Panc1 (cell line): ENCODE measurements around the gene PHRF1. TPM values are rescaled to one million over a fixed set of nuclear protein-coding genes. Genes with fewer than 3 reads are reported as not detected.

Experiments
- ATAC-seq: fragments of 200-7000 bp; cut with Tn5 transposase; 2 replicates; pipeline ENCODE4 v1.9.1; 2020; ENCODE audit warnings: mild to moderate bottlenecking, moderate library complexity
- BruUV-seq: library from RNA; stranded (reverse); fragments of 400-500 nt; replicated peaks from 2 replicates; lab custom pipeline; 2021; lab: Mats Ljungman, UMichigan
- CTCF ChIA-PET: fragments of 300-600 bp; sonication (Branson Sonifier 250); formaldehyde crosslinking; loops from one replicate; lab custom pipeline; 2022; ENCODE audit warnings: antibody characterized with exemption; lab: Charles Lee
- POLR2A ChIA-PET: fragments of 300-600 bp; sonication (Branson Sonifier 250); formaldehyde crosslinking; loops from one replicate; lab custom pipeline; 2022; ENCODE audit warnings: antibody characterized with exemption; lab: Charles Lee
- DNase-seq: peaks from one replicate; pipeline ENCODE4 v3.0.0-alpha.2; 2010; ENCODE audit warnings: low read depth, low spot score
- H3K27ac ChIP-seq: 2 replicates; pipeline ENCODE4 v1.5.1; 2011; ENCODE audit warnings: mild to moderate bottlenecking, low read length, inconsistent platforms
- H3K27me3 ChIP-seq: fragments of 200-500 bp; sonication (Bioruptor generic); 2 replicates; pipeline ENCODE4 v1.6.0; 2014; ENCODE audit warnings: low read length, inconsistent platforms; ENCODE audit not compliant: control insufficient read depth, insufficient read depth
- H3K36me3 ChIP-seq: fragments of 200-500 bp; sonication (Bioruptor generic); 2 replicates; pipeline ENCODE4 v1.5.1; 2014; ENCODE audit warnings: inconsistent platforms, mild to moderate bottlenecking, low read length, moderate library complexity; ENCODE audit not compliant: control insufficient read depth, insufficient read depth
- H3K4me1 ChIP-seq: 2 replicates; pipeline ENCODE4 v1.5.1; 2011; ENCODE audit warnings: inconsistent platforms, mild to moderate bottlenecking, low read length, moderate library complexity; ENCODE audit not compliant: control insufficient read depth, insufficient read depth
- H3K4me3 ChIP-seq, 2 experiments: 2 replicates each; pipeline ENCODE4 v1.5.1; 2011 to 2012; ENCODE audit warnings: low read depth in 2 of 2, low read length in 2 of 2, mild to moderate bottlenecking in 2 of 2, inconsistent platforms in 1 of 2, moderate library complexity in 1 of 2
- H3K9me3 ChIP-seq: fragments of 200-500 bp; sonication (Bioruptor generic); 2 replicates; pipeline ENCODE4 v1.5.1; 2014; ENCODE audit warnings: low read depth, mild to moderate bottlenecking, inconsistent platforms, low read length, moderate library complexity; ENCODE audit not compliant: control insufficient read depth, insufficient read depth
- POLR2AphosphoS5 ChIP-seq: IDR thresholded peaks from 2 replicates; pipeline ENCODE4 v1.6.1; 2012; ENCODE audit warnings: mild to moderate bottlenecking, low read depth, low read length, moderate library complexity
- SIN3A ChIP-seq: IDR thresholded peaks from 2 replicates; pipeline ENCODE4 v1.6.1; 2012; ENCODE audit warnings: low read depth, mild to moderate bottlenecking, low read length, moderate library complexity, borderline replicate concordance; ENCODE audit not compliant: insufficient read depth
- TCF7L2 ChIP-seq: IDR thresholded peaks from 2 replicates; pipeline ENCODE4 v1.6.1; 2011; ENCODE audit warnings: mild to moderate bottlenecking, low read depth, low read length, inconsistent platforms
- in situ Hi-C: cut with HindIII; loops from 2 replicates; pipeline ENCODE4 v1.10.0; 2016; ENCODE audit warnings: low sequenced_read_pairs, low pct_unique_long_range_greater_than_20kb
- intact Hi-C: fragments of 100-400 bp; cut with micrococcal nuclease; formaldehyde crosslinking; loops from one replicate; pipeline ENCODE4 v1.10.0; 2022; ENCODE audit not compliant: unreplicated experiment
- total RNA-seq: library from RNA; stranded (reverse); gene quantifications from one replicate; pipeline ENCODE4 v1.2.1, GENCODE V29; 2021; ENCODE audit not compliant: unreplicated experiment
- TF ChIP-seq, protein P1 (sequence below), 2 experiments: IDR thresholded peaks; 2 replicates each; pipeline ENCODE4 v1.6.1; 2011 to 2012; ENCODE audit warnings: low read depth in 2 of 2, control low read depth in 1 of 2, low read length in 1 of 2, mild to moderate bottlenecking in 1 of 2, moderate library complexity in 1 of 2; ENCODE audit not compliant: insufficient read depth in 1 of 2
- TF ChIP-seq, protein P2 (sequence below): fragments of 450-650 bp; IDR thresholded peaks from 2 replicates; pipeline ENCODE4 v1.5.1; 2017; ENCODE audit warnings: mild to moderate bottlenecking

PHRF1 gene
- total RNA-seq, 1 experiment from 2014 or later: 90.6 TPM

DNA sequence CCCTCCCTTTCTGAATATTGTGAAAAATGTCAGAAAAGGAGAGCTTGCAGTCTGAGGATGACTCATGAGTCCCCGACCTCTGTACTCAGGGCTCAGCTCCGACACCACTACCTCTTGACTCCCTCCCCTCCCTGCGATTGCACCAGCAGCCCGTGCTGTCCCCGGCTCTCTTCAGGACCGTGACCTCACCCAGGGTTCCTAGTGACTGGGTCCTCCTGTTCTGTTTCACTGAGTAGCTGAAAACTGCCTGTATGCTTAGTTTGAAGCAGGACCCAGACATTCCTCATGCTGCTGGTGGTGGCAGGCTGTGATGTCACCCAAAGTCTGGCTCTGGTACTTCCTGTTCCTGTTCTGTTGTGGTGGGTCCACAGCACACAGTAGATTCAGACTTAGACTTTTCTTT, 11.7 kb downstream of the PHRF1 start:
- Histone ChIP-seq H3K4me1 (no peaks in the 10 kb centered on the region), H3K9me3 (no peaks in the 10 kb centered on the region), H3K27ac (no peak overlapping the region), H3K36me3 (peaks cover 12% of the 10 kb centered on the region), H3K4me3 (no peak overlapping the region), H3K27me3 (no peaks in the 10 kb centered on the region)
- ChIA-PET POLR2A (no interaction called here), CTCF (no interaction called here)
- TSS peak; percentile 48 for BruUV-seq
- DNase-seq: no peak
- no peak for TF ChIP-seq SIN3A
- TF ChIP-seq, protein P1, sequence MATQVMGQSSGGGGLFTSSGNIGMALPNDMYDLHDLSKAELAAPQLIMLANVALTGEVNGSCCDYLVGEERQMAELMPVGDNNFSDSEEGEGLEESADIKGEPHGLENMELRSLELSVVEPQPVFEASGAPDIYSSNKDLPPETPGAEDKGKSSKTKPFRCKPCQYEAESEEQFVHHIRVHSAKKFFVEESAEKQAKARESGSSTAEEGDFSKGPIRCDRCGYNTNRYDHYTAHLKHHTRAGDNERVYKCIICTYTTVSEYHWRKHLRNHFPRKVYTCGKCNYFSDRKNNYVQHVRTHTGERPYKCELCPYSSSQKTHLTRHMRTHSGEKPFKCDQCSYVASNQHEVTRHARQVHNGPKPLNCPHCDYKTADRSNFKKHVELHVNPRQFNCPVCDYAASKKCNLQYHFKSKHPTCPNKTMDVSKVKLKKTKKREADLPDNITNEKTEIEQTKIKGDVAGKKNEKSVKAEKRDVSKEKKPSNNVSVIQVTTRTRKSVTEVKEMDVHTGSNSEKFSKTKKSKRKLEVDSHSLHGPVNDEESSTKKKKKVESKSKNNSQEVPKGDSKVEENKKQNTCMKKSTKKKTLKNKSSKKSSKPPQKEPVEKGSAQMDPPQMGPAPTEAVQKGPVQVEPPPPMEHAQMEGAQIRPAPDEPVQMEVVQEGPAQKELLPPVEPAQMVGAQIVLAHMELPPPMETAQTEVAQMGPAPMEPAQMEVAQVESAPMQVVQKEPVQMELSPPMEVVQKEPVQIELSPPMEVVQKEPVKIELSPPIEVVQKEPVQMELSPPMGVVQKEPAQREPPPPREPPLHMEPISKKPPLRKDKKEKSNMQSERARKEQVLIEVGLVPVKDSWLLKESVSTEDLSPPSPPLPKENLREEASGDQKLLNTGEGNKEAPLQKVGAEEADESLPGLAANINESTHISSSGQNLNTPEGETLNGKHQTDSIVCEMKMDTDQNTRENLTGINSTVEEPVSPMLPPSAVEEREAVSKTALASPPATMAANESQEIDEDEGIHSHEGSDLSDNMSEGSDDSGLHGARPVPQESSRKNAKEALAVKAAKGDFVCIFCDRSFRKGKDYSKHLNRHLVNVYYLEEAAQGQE (IDR thresholded peaks at IDR 0.05; ENCODE audit: insufficient read depth in 1 of 2, low read depth in 2 of 2, low read length in 1 of 2): no peak
- TF ChIP-seq, protein P2, sequence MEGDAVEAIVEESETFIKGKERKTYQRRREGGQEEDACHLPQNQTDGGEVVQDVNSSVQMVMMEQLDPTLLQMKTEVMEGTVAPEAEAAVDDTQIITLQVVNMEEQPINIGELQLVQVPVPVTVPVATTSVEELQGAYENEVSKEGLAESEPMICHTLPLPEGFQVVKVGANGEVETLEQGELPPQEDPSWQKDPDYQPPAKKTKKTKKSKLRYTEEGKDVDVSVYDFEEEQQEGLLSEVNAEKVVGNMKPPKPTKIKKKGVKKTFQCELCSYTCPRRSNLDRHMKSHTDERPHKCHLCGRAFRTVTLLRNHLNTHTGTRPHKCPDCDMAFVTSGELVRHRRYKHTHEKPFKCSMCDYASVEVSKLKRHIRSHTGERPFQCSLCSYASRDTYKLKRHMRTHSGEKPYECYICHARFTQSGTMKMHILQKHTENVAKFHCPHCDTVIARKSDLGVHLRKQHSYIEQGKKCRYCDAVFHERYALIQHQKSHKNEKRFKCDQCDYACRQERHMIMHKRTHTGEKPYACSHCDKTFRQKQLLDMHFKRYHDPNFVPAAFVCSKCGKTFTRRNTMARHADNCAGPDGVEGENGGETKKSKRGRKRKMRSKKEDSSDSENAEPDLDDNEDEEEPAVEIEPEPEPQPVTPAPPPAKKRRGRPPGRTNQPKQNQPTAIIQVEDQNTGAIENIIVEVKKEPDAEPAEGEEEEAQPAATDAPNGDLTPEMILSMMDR: no peak
- no peak for TF ChIP-seq POLR2AphosphoS5
- TF ChIP-seq TCF7L2: no peak
- intact Hi-C loops: no loop called here
- in situ Hi-C loops: no loop called here
- no peak for ATAC-seq

DNA sequence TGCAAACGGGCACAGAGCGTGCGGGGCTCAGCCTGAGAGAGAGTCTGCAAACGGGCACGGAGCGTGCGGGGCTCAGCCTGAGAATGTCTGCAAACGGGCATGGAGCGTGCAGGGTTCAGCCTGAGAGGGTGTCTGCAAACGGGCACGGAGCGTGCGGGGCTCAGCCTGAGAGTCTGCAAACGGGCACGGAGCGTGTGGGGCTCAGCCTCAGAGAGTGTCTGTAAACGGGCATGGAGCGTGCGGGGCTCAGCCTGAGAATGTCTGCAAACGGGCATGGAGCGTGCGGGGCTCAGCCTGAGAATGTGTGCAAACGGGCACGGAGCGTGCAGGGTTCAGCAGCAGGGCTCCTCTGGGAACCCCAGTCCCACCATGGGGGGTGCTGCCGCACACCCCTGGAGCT, 13.5 kb downstream of the PHRF1 start:
- DNase-seq (no peak), ATAC-seq (no peak)
- Histone ChIP-seq H3K36me3 (peaks cover 15% of the 10 kb centered on the region), H3K27me3 (no peaks in the 10 kb centered on the region), H3K4me3 (no peak overlapping the region), H3K27ac (no peak overlapping the region), H3K4me1 (no peaks in the 10 kb centered on the region), H3K9me3 (no peaks in the 10 kb centered on the region)
- intact Hi-C loops: no loop called here
- ChIA-PET POLR2A (no interaction called here), CTCF (no interaction called here)
- in situ Hi-C loops: no loop called here
- TF ChIP-seq, protein P2: no peak
- TF ChIP-seq, protein P1 (IDR thresholded peaks at IDR 0.05; ENCODE audit: insufficient read depth in 1 of 2, low read depth in 2 of 2, low read length in 1 of 2): no peak
- no peak for TF ChIP-seq TCF7L2
- no peak for TF ChIP-seq POLR2AphosphoS5
- no peak for TF ChIP-seq SIN3A
- no TSS peak for BruUV-seq
